HG03354 (cell line): ENCODE results near the gene SYNPR.

ENCODE experiments used
- ATAC-seq: cut with Tn5 transposase; IDR thresholded peaks from one replicate; pipeline ENCODE4 v1.9.1; 2021; ENCODE audit warnings: mild to moderate bottlenecking; ENCODE audit not compliant: unreplicated experiment, poor library complexity, severe bottlenecking

Gene SYNPR

GRCh38 chr3:63450634-63451363 lies 172.7 kb downstream of the SYNPR start:
- no peak for ATAC-seq

- ATAC-seq, result no peak
These were observed 178.8 kb downstream of the SYNPR start for GRCh38 chr3:63456901-63457300.

- ATAC-seq, result no peak
These were observed 180.3 kb downstream of the SYNPR start for GRCh38 chr3:63458405-63458804.

GRCh38 chr3:63462732-63463131 lies 184.6 kb downstream of the SYNPR start:
- ATAC-seq, result no peak

- ATAC-seq, result no peak
These were observed 189.3 kb downstream of the SYNPR start for GRCh38 chr3:63467392-63467791.

GRCh38 chr3:63470745-63471144 lies 192.6 kb downstream of the SYNPR start:
- peak; percentile 79 for ATAC-seq

- no peak for ATAC-seq
These were observed 193.7 kb downstream of the SYNPR start for GRCh38 chr3:63471781-63472180.

GRCh38 chr3:63473641-63474166 lies 195.6 kb downstream of the SYNPR start:
- ATAC-seq, result no peak

GRCh38 chr3:63474828-63475518 lies 196.9 kb downstream of the SYNPR start:
- ATAC-seq, result no peak

- no peak for ATAC-seq
These were observed 199.5 kb downstream of the SYNPR start for GRCh38 chr3:63477494-63478129.

GRCh38 chr3:63478990-63479660 lies 201.0 kb downstream of the SYNPR start:
- ATAC-seq, result no peak

- ATAC-seq, result no peak
These were observed 201.5 kb downstream of the SYNPR start for GRCh38 chr3:63479661-63480035.

GRCh38 chr3:63481627-63482026 lies 203.5 kb downstream of the SYNPR start:
- no peak for ATAC-seq

- no peak for ATAC-seq
These were observed 204.2 kb downstream of the SYNPR start for GRCh38 chr3:63482341-63482740.

GRCh38 chr3:63492464-63492863 lies 214.4 kb downstream of the SYNPR start:
- no peak for ATAC-seq

- no peak for ATAC-seq
These were observed 215.0 kb downstream of the SYNPR start for GRCh38 chr3:63493101-63493500.

- ATAC-seq, result no peak
These were observed 216.5 kb downstream of the SYNPR start for GRCh38 chr3:63494646-63495045.

- no peak for ATAC-seq
These were observed 219.5 kb downstream of the SYNPR start for GRCh38 chr3:63497641-63498040.

- no peak for ATAC-seq
These were observed 222.1 kb downstream of the SYNPR start for GRCh38 chr3:63500196-63500595.

GRCh38 chr3:63508305-63508704 lies 230.2 kb downstream of the SYNPR start:
- no peak for ATAC-seq
